ENCODE results near the gene YPEL1. TPM values are rescaled to one million over a fixed set of nuclear protein-coding genes. Genes with fewer than 3 reads are reported as not detected.

YPEL1 gene
- total and polyA plus RNA-seq, 2 of the 13 experiments (the other 11 are each of a cell fraction or from before 2014, with no cell fraction given): 0.33 to 2.5 TPM

DNA sequence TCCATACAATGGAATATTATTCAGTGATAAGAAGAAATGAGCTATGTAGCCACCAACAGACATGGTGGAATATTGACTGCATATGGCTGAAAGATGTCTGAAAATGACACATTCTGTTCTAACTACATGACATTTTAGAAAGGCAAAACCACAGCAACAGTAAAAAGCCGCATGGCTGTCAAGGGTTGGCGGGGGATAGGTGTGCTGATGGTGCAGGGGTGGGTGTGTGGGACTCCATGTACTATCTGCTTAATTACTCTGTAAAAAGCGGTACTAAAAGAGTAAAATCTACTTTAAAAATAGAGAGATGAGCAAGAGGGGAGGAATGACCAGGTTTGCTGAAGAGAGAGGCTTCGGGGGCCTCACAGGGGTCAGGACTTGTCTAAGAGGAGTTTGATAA lies 16.7 kb upstream of the YPEL1 start:
- H3K4me2 ChIP-seq (ENCODE audit: low read depth, low read length): no peak overlapping the region
- 91% methylated on average over 4 of the region's 4 CpGs for WGBS (ENCODE audit: low lambda C conversion rate)
- H3K27ac ChIP-seq (ENCODE audit: extremely low read length, insufficient read depth, low read length): no peak overlapping the region
- no peaks in the 10 kb centered on the region for H3K36me3 ChIP-seq (replicated peaks in 1 of 2; ENCODE audit: control insufficient read depth in 1 of 2, insufficient read depth in 2 of 2, low read length in 2 of 2)
- ChIA-PET CTCF (ENCODE audit: low intra/inter-chr PET ratio, low total read pairs) (no interaction called here), POLR2A (no interaction called here)
- H3K4me1 ChIP-seq (ENCODE audit: insufficient read depth, low read length): peaks cover 21% of the 10 kb centered on the region
- TF ChIP-seq ZSCAN9 (CRISPR knock-in tag; IDR thresholded peaks at IDR 0.05; ENCODE audit: borderline replicate concordance): no peak
- TF ChIP-seq USF2 (IDR thresholded peaks at IDR 0.05; ENCODE audit: low read depth, low read length): no peak
- TF ChIP-seq USF2 (CRISPR knock-in tag; IDR thresholded peaks at IDR 0.05; ENCODE audit: borderline replicate concordance): no peak
- TF ChIP-seq ZNF615 (CRISPR knock-in tag; IDR thresholded peaks at IDR 0.05; ENCODE audit: borderline replicate concordance): no peak
- no peak for TF ChIP-seq ZFP62 (CRISPR knock-in tag; IDR thresholded peaks at IDR 0.05)
- TF ChIP-seq ZNF34 (CRISPR knock-in tag; IDR thresholded peaks at IDR 0.05; ENCODE audit: borderline replicate concordance): no peak
- TF ChIP-seq ZNF160 (CRISPR knock-in tag; IDR thresholded peaks at IDR 0.05): no peak
- no peak for TF ChIP-seq MED13 (CRISPR knock-in tag; IDR thresholded peaks at IDR 0.05)
- no peak for TF ChIP-seq ZNF780A (CRISPR knock-in tag; IDR thresholded peaks at IDR 0.05)
- no peak for TF ChIP-seq NFE2L1 (CRISPR knock-in tag; IDR thresholded peaks at IDR 0.05; ENCODE audit: borderline replicate concordance)
- TF ChIP-seq ZNF619 (CRISPR knock-in tag; IDR thresholded peaks at IDR 0.05): no peak
- TF ChIP-seq PREB (CRISPR knock-in tag; IDR thresholded peaks at IDR 0.05): no peak
- TF ChIP-seq ZNF570 (CRISPR knock-in tag; IDR thresholded peaks at IDR 0.05; ENCODE audit: borderline replicate concordance): no peak
- TF ChIP-seq ZNF616 (CRISPR knock-in tag; IDR thresholded peaks at IDR 0.05; ENCODE audit: low read depth): no peak
- no peak for TF ChIP-seq ZNF382 (CRISPR knock-in tag; IDR thresholded peaks at IDR 0.05; ENCODE audit: borderline replicate concordance)
- no peak for TF ChIP-seq ZSCAN30 (CRISPR knock-in tag; IDR thresholded peaks at IDR 0.05)
- no peak for TF ChIP-seq TCF12 (IDR thresholded peaks at IDR 0.05)
- no peak for TF ChIP-seq TCF12 (CRISPR knock-in tag; IDR thresholded peaks at IDR 0.05)
- no peak for TF ChIP-seq ZNF513 (CRISPR knock-in tag; conservative IDR thresholded peaks at IDR 0.05)
- TF ChIP-seq SMYD3 (CRISPR knock-in tag; IDR thresholded peaks at IDR 0.05): no peak
- no peak for TF ChIP-seq ZBTB38 (CRISPR knock-in tag; IDR thresholded peaks at IDR 0.05)
- TF ChIP-seq NR1H2 (CRISPR knock-in tag; IDR thresholded peaks at IDR 0.05; ENCODE audit: borderline replicate concordance, low read depth): no peak
- no peak overlapping the region for H3K4me3 ChIP-seq (replicated peaks in 1 of 3; ENCODE audit: insufficient read depth in 1 of 3, low read depth in 2 of 3, low read length in 3 of 3)
- in situ Hi-C loops (cut with HindIII; ENCODE audit: extremely low pct_ligation_motif_present, low pct_unique_long_range_greater_than_20kb) (no loop called here), intact Hi-C loops (cut with micrococcal nuclease; ENCODE audit: unreplicated experiment) (no loop called here)
- peaks cover 0 to 6% of the 10 kb centered on the region in 2 experiments; a peak in 2 of 5 replicates for H3K27me3 ChIP-seq (ENCODE audit: control insufficient read depth in 1 of 2, insufficient read depth in 2 of 2, low read length in 2 of 2)
- H2AFZ ChIP-seq (ENCODE audit: low read length): no peak overlapping the region
- no peaks in the 10 kb centered on the region for H3K9me3 ChIP-seq (ENCODE audit: low read length)
- ATAC-seq (no peak), DNase-seq (ENCODE audit: low spot score) (no peak), FAIRE-seq (no peak)
- no peaks in the 10 kb centered on the region for H3K79me2 ChIP-seq (ENCODE audit: insufficient read depth, low read length)
- no peak overlapping the region for H3K9ac ChIP-seq (ENCODE audit: insufficient read depth, low read depth, low read length)
- peaks cover 3% of the 10 kb centered on the region; the same call in 1 of the 2 replicates for H4K20me1 ChIP-seq (ENCODE audit: insufficient read depth, low read length)
- no TSS peak for BruUV-seq (replicated peaks)

Data from HepG2 (cell line).